H1 (cell line): ENCODE data around the gene BLNK. TPM values are rescaled to one million over a fixed set of nuclear protein-coding genes. Genes with fewer than 3 reads are reported as not detected.

ENCODE experiments used
- CTCF ChIA-PET: fragments of 300-600 bp; sonication (Branson Sonifier 250); formaldehyde crosslinking; loops from one replicate; lab custom pipeline; 2021; ENCODE audit not compliant: partially characterized antibody; lab: Charles Lee
- POLR2A ChIA-PET: fragments of 300-600 bp; sonication (Branson Sonifier 250); formaldehyde crosslinking; loops from one replicate; lab custom pipeline; 2021; ENCODE audit warnings: inconsistent platforms; ENCODE audit not compliant: partially characterized antibody; lab: Charles Lee
- DNase-seq, 2 experiments: peaks; one replicate each; pipeline versions ENCODE4 v3.0.0 to v3.0.0-alpha.2; 2010 to 2022; ENCODE audit warnings: low spot score in 2 of 2, low read depth in 1 of 2, mixed read lengths in 1 of 2
- FAIRE-seq: peaks from 2 replicates; lab custom pipeline; 2011; peaks lifted over from hg19 to GRCh38; lab: Jason Lieb, UNC
- H2AFZ ChIP-seq: 2 replicates; pipeline ENCODE4 v1.8.1; 2012; ENCODE audit warnings: low read length, inconsistent platforms
- H2AK5ac ChIP-seq: 2 replicates; pipeline ENCODE4 v1.6.1; 2013; ENCODE audit warnings: low read depth, low read length
- H2BK120ac ChIP-seq: replicated peaks from 2 replicates; pipeline ENCODE3; 2013; ENCODE audit warnings: low read depth, low read length, inconsistent platforms
- H2BK12ac ChIP-seq: 2 replicates; pipeline ENCODE4 v1.6.1; 2013; ENCODE audit warnings: low read depth, low read length
- H2BK15ac ChIP-seq: 2 replicates; pipeline ENCODE4 v1.6.1; 2013; ENCODE audit warnings: low read length
- H2BK20ac ChIP-seq: 2 replicates; pipeline ENCODE4 v1.6.1; 2013; ENCODE audit warnings: low read length
- H2BK5ac ChIP-seq: 2 replicates; pipeline ENCODE4 v1.6.1; 2013; ENCODE audit warnings: low read depth, low read length
- H3K14ac ChIP-seq: 2 replicates; pipeline ENCODE4 v1.6.1; 2013; ENCODE audit warnings: inconsistent platforms; ENCODE audit not compliant: insufficient read length
- H3K18ac ChIP-seq: 2 replicates; pipeline ENCODE4 v1.6.1; 2013; ENCODE audit warnings: low read length; ENCODE audit errors: extremely low read depth
- H3K23ac ChIP-seq: 2 replicates; pipeline ENCODE4 v1.6.1; 2013; ENCODE audit warnings: inconsistent platforms; ENCODE audit not compliant: insufficient read length
- H3K23me2 ChIP-seq: 2 replicates; pipeline ENCODE4 v1.6.1; 2013; ENCODE audit warnings: low read depth, low read length
- H3K27ac ChIP-seq: 2 replicates; pipeline ENCODE4 v1.6.1; 2011; ENCODE audit warnings: low read depth, low read length, inconsistent platforms
- H3K27me3 ChIP-seq, 4 experiments: replicated peaks in 1 of 4; 1 replicate in 1 of 4; 2 replicates in 3 of 4; pipeline versions ENCODE4 v1.6.1 to v1.8.1; 2011 to 2013; ENCODE audit warnings: low read length in 3 of 4, mild to moderate bottlenecking in 3 of 4, inconsistent platforms in 2 of 4, mixed read lengths in 2 of 4, moderate library complexity in 1 of 4; ENCODE audit not compliant: control insufficient read depth in 3 of 4, insufficient read depth in 3 of 4; ENCODE audit errors: extremely low read depth in 1 of 4
- H3K36me3 ChIP-seq, 4 experiments: 2 replicates each; pipeline versions ENCODE4 v1.6.1 to v1.8.1; 2011 to 2013; ENCODE audit warnings: mild to moderate bottlenecking in 4 of 4, low read length in 3 of 4, moderate library complexity in 2 of 4, control low read depth in 1 of 4, inconsistent platforms in 1 of 4; ENCODE audit not compliant: insufficient read depth in 4 of 4, control insufficient read depth in 2 of 4
- H3K4ac ChIP-seq: replicated peaks from 2 replicates; pipeline ENCODE3; 2013; ENCODE audit warnings: low read length, low read depth, mixed read lengths, inconsistent platforms; ENCODE audit not compliant: insufficient read length
- H3K4me1 ChIP-seq, 4 experiments: replicated peaks in 1 of 4; 1 replicate in 1 of 4; 2 replicates in 3 of 4; pipeline versions ENCODE4 v1.6.1 to v1.8.1; 2011 to 2013; ENCODE audit warnings: low read length in 3 of 4, inconsistent platforms in 2 of 4, mixed read lengths in 1 of 4; ENCODE audit not compliant: insufficient read depth in 4 of 4, control insufficient read depth in 3 of 4
- H3K4me2 ChIP-seq, 2 experiments: 2 replicates each; pipeline versions ENCODE4 v1.6.1 to v1.8.1; 2011 to 2013; ENCODE audit warnings: low read depth in 2 of 2, low read length in 2 of 2, control low read depth in 1 of 2, inconsistent platforms in 1 of 2, mild to moderate bottlenecking in 1 of 2; ENCODE audit not compliant: insufficient read depth in 1 of 2
- H3K4me3 ChIP-seq, 4 experiments: fragments of 200-600, 300-600 bp in 1 of 4; sonication (generic), shearing (Covaris generic), sonication (Bioruptor Twin) in 1 of 4; 2 replicates each; pipeline versions ENCODE4 v1.5.1 to v1.8.1; 2011 to 2016; ENCODE audit warnings: low read length in 4 of 4, low read depth in 3 of 4, control low read depth in 2 of 4, inconsistent platforms in 2 of 4, mild to moderate bottlenecking in 2 of 4, mixed read lengths in 1 of 4, moderate library complexity in 1 of 4; ENCODE audit not compliant: insufficient read depth in 2 of 4; ENCODE audit errors: extremely low read depth in 1 of 4
- H3K56ac ChIP-seq: replicated peaks from 2 replicates; pipeline ENCODE3; 2013; ENCODE audit warnings: low read depth, mild to moderate bottlenecking, mixed read lengths, low read length, inconsistent platforms; ENCODE audit not compliant: insufficient read length
- H3K79me1 ChIP-seq: 2 replicates; pipeline ENCODE4 v1.6.1; 2013; ENCODE audit warnings: low read depth, low read length, control low read depth
- H3K79me2 ChIP-seq, 2 experiments: 2 replicates each; pipeline versions ENCODE4 v1.6.1 to v1.8.1; 2012 to 2013; ENCODE audit warnings: low read length in 2 of 2, mild to moderate bottlenecking in 2 of 2, inconsistent platforms in 1 of 2; ENCODE audit not compliant: insufficient read depth in 2 of 2, control insufficient read depth in 1 of 2
- H3K9ac ChIP-seq, 4 experiments: replicated peaks in 1 of 4; 1 replicate in 1 of 4; 2 replicates in 3 of 4; pipeline versions ENCODE4 v1.6.1 to v1.8.1; 2011 to 2013; ENCODE audit warnings: low read depth in 3 of 4, low read length in 3 of 4, control low read depth in 2 of 4, mild to moderate bottlenecking in 2 of 4, moderate library complexity in 2 of 4, inconsistent platforms in 1 of 4; ENCODE audit errors: extremely low read depth in 1 of 4
- H3K9me3 ChIP-seq, 2 experiments: 2 replicates each; pipeline versions ENCODE4 v1.6.1 to v1.8.1; 2012 to 2013; ENCODE audit warnings: mild to moderate bottlenecking in 2 of 2, moderate library complexity in 2 of 2, control low read depth in 1 of 2, inconsistent platforms in 1 of 2, low read depth in 1 of 2, low read length in 1 of 2, mixed read lengths in 1 of 2; ENCODE audit not compliant: insufficient read depth in 2 of 2
- H4K20me1 ChIP-seq, 2 experiments: replicated peaks in 1 of 2; 2 replicates each; pipeline versions ENCODE3 to v1.8.1; 2011 to 2013; ENCODE audit warnings: inconsistent platforms in 2 of 2, low read length in 2 of 2, mild to moderate bottlenecking in 1 of 2; ENCODE audit not compliant: insufficient read depth in 2 of 2, control insufficient read depth in 1 of 2
- H4K5ac ChIP-seq: 2 replicates; pipeline ENCODE4 v1.6.1; 2013; ENCODE audit warnings: low read length, low read depth, mixed read lengths, inconsistent platforms; ENCODE audit not compliant: insufficient read length
- H4K8ac ChIP-seq: 2 replicates; pipeline ENCODE4 v1.8.0; 2013; ENCODE audit warnings: mild to moderate bottlenecking, moderate library complexity, low read length, inconsistent platforms; ENCODE audit not compliant: insufficient read depth; ENCODE audit errors: extremely low read depth
- H4K91ac ChIP-seq: replicated peaks from 2 replicates; pipeline ENCODE3; 2013; ENCODE audit warnings: low read length, mixed read lengths, inconsistent platforms; ENCODE audit not compliant: insufficient read length
- ASH2L ChIP-seq: fragments of 200-600, 300-600 bp; sonication (generic); IDR thresholded peaks from one replicate; pipeline ENCODE4 v1.7.1; 2017; ENCODE audit warnings: low read length
- BACH1 ChIP-seq: IDR thresholded peaks from 2 replicates; pipeline ENCODE4 v1.6.1; 2012; ENCODE audit warnings: low read length, improper control_type of control experiment
- CTCF ChIP-seq, 3 experiments: IDR thresholded peaks; 1 replicate in 2 of 3; 2 replicates in 1 of 3; pipeline versions ENCODE4 v1.5.1 to v1.6.1; 2011; ENCODE audit warnings: low read length in 3 of 3, mild to moderate bottlenecking in 3 of 3, inconsistent platforms in 2 of 3, low read depth in 1 of 3, moderate library complexity in 1 of 3; ENCODE audit not compliant: insufficient read depth in 1 of 3; ENCODE audit errors: control extremely low read depth in 1 of 3
- EP300 ChIP-seq, 2 experiments: IDR thresholded peaks; 1 replicate in 1 of 2; 2 replicates in 1 of 2; pipeline ENCODE4 v1.6.1; 2011 to 2012; ENCODE audit warnings: low read depth in 2 of 2, low read length in 2 of 2, mild to moderate bottlenecking in 2 of 2, borderline replicate concordance in 1 of 2, inconsistent platforms in 1 of 2, moderate library complexity in 1 of 2
- EZH2 ChIP-seq: fragments of 200-600 bp; sonication (generic); IDR thresholded peaks from 2 replicates; pipeline ENCODE4 v1.7.1; 2012; ENCODE audit warnings: low read depth, mild to moderate bottlenecking, moderate library complexity, low read length, inconsistent platforms; ENCODE audit not compliant: severe bottlenecking
- HDAC2 ChIP-seq, 2 experiments: fragments of 300-600 bp in 1 of 2; sonication (generic) in 1 of 2; IDR thresholded peaks; 2 replicates each; pipeline ENCODE4 v1.6.1; 2011 to 2012; ENCODE audit warnings: low read depth in 2 of 2, low read length in 2 of 2, mild to moderate bottlenecking in 2 of 2, moderate library complexity in 2 of 2, borderline replicate concordance in 1 of 2, inconsistent platforms in 1 of 2
- JUND ChIP-seq: IDR thresholded peaks from 2 replicates; pipeline ENCODE4 v1.6.1; 2011; ENCODE audit warnings: mild to moderate bottlenecking, improper control_type of control experiment, low read length
- KDM1A ChIP-seq: fragments of 200-600, 300-600 bp; sonication (generic); IDR thresholded peaks from 2 replicates; pipeline ENCODE4 v1.7.1; 2016; ENCODE audit warnings: mild to moderate bottlenecking, low read length, borderline replicate concordance
- PHF8 ChIP-seq: fragments of 200-600 bp; sonication (generic); conservative IDR thresholded peaks from 2 replicates; pipeline ENCODE4 v1.7.1; 2012; ENCODE audit warnings: low read depth, mild to moderate bottlenecking, inconsistent platforms, low read length, moderate library complexity
- RFX5 ChIP-seq: IDR thresholded peaks from 2 replicates; pipeline ENCODE4 v1.6.1; 2011; ENCODE audit warnings: low read depth, low read length, improper control_type of control experiment, borderline replicate concordance
- SP4 ChIP-seq: IDR thresholded peaks from 2 replicates; pipeline ENCODE4 v1.6.1; 2012; ENCODE audit warnings: low read length, inconsistent platforms
- WGBS, 2 experiments: shearing (Covaris generic) in 1 of 2; methylation state at CpG; one replicate each; pipeline versions ENCODE4 v1.1.6 to v1.1.7; 2013 to 2015; ENCODE audit warnings: low lambda C conversion rate in 2 of 2, mixed read lengths in 2 of 2, inconsistent platforms in 1 of 2, low coverage in 1 of 2, missing lambda C conversion rate in 1 of 2; ENCODE audit not compliant: insufficient replicate concordance in 2 of 2, insufficient coverage in 1 of 2, insufficient read length in 1 of 2; ENCODE audit errors: extremely low coverage in 1 of 2, missing lambda C conversion rate in 1 of 2; 5-methylcytosine and 5-hydroxymethylcytosine counted together
- polyA plus RNA-seq, 7 experiments: library from polyadenylated mRNA; depleted of rRNA in 3 of 7; stranded (reverse) in 5 of 7; unstranded in 2 of 7; fragments of >200 nt in 5 of 7; fragments of 200-250 nt in 2 of 7; gene quantifications; 1 replicate in 5 of 7; 2 replicates in 1 of 7; 4 replicates in 1 of 7; pipeline versions ENCODE4 v1.2.1 to v1.2.3, GENCODE V29; 2011 to 2013; ENCODE audit warnings: missing spikeins in 2 of 7, mixed read lengths in 2 of 7
- total RNA-seq: library from RNA; stranded (reverse); fragmentation: NEBNext Ultra II Directional; extraction: Animal tissue kit (Norgen Biotek cat#: 25700); gene quantifications from 2 replicates; pipeline ENCODE4 v1.2.1, GENCODE V29; 2021

The BLNK gene
- total and polyA plus RNA-seq, 2 of the 8 experiments (the other 6 are each of a cell fraction or from before 2014, with no cell fraction given) = not detected

- POLR2A ChIA-PET = interaction anchor here (1.5 kb wide), 1 partner anchor 14 kb away, joined by 4 read pairs; no protein-coding TSS in a partner anchor
- H2AK5ac ChIP-seq = no peak overlapping the region
- TF ChIP-seq EP300 (IDR thresholded peaks at IDR 0.05; ENCODE audit: borderline replicate concordance in 1 of 2, low read depth in 2 of 2, low read length in 2 of 2) (no peak), CTCF (IDR thresholded peaks at IDR 0.05; ENCODE audit: control extremely low read depth in 1 of 3, insufficient read depth in 1 of 3, low read depth in 1 of 3, low read length in 3 of 3) (no peak), JUND (no peak), RFX5 (no peak), EZH2 (no peak), PHF8 (no peak), KDM1A (no peak), HDAC2 (IDR thresholded peaks at IDR 0.05; ENCODE audit: borderline replicate concordance in 1 of 2, low read depth in 2 of 2, low read length in 2 of 2) (no peak), BACH1 (no peak), ASH2L (no peak), SP4 (no peak)
Measured at GRCh38 chr10:96264938-96265337, 6.4 kb downstream of the BLNK start.

More at GRCh38 chr10:96264938-96265337, 6.4 kb downstream of the BLNK start:
- no peak overlapping the region for H3K14ac ChIP-seq
- DNase-seq (no peak), FAIRE-seq (no peak)
- H3K23me2 ChIP-seq = no peaks in the 10 kb centered on the region
- H4K8ac ChIP-seq = no peak overlapping the region
- no peaks in the 10 kb centered on the region for H3K36me3 ChIP-seq
- H3K9ac ChIP-seq = no peak overlapping the region
- H4K5ac ChIP-seq = no peak overlapping the region
- H4K91ac ChIP-seq = no peak overlapping the region
- WGBS, 2 experiments = 94% methylated on average over 4 of the region's 4 CpGs; no CpG with 5 or more reads in 1 of the 2 experiments
- no peak overlapping the region for H2BK120ac ChIP-seq
- no peak overlapping the region for H3K27ac ChIP-seq
- H4K20me1 ChIP-seq = no peaks in the 10 kb centered on the region
- H3K18ac ChIP-seq = no peak overlapping the region
- H3K79me1 ChIP-seq = no peaks in the 10 kb centered on the region
- H3K56ac ChIP-seq = no peak overlapping the region
- H2BK20ac ChIP-seq = no peak overlapping the region
- no peak overlapping the region for H3K4me3 ChIP-seq
- H3K4me1 ChIP-seq = peaks cover 0 to 4% (median 0%) of the 10 kb centered on the region in 4 experiments; a peak in 1 of 7 replicates
- no peak overlapping the region for H3K4ac ChIP-seq
- CTCF ChIA-PET = interaction anchor here (0.7 to 1.6 kb wide), 3 partner anchors 9 to 36 kb away, joined by 3 to 7 read pairs (median 4); no protein-coding TSS in a partner anchor
- no peak overlapping the region for H2BK5ac ChIP-seq
- H2AFZ ChIP-seq = no peak overlapping the region
- H3K23ac ChIP-seq = no peak overlapping the region
- H3K4me2 ChIP-seq = no peak overlapping the region
- H3K9me3 ChIP-seq = no peaks in the 10 kb centered on the region
- no peak overlapping the region for H2BK15ac ChIP-seq
- H3K27me3 ChIP-seq = no peaks in the 10 kb centered on the region
- H2BK12ac ChIP-seq = no peak overlapping the region
- no peaks in the 10 kb centered on the region for H3K79me2 ChIP-seq
